Keratinocyte (primary cell): ENCODE data around the gene MROH2A. TPM values are rescaled to one million over a fixed set of nuclear protein-coding genes. Genes with fewer than 3 reads are reported as not detected.

Experiments used
- DNase-seq: peaks from one replicate; pipeline ENCODE4 v3.0.0-alpha.2; 2011; ENCODE audit warnings: low read depth, missing footprints, low spot score
- FAIRE-seq: peaks from 2 replicates; lab custom pipeline; 2011; peaks lifted over from hg19 to GRCh38; lab: Jason Lieb, UNC
- H2AFZ ChIP-seq: 2 replicates; pipeline ENCODE4 v1.6.0; 2012; ENCODE audit warnings: low read length, control low read depth, inconsistent platforms; ENCODE audit not compliant: control insufficient read depth
- H3K27ac ChIP-seq: 2 replicates; pipeline ENCODE4 v1.5.1; 2011; ENCODE audit warnings: low read length; ENCODE audit not compliant: control insufficient read depth, insufficient read depth
- H3K27me3 ChIP-seq: 3 replicates; pipeline ENCODE4 v1.6.0; 2011; ENCODE audit warnings: low read length; ENCODE audit not compliant: control insufficient read depth, insufficient read depth; ENCODE audit errors: extremely low read depth
- H3K36me3 ChIP-seq, 2 experiments: 2 replicates in 1 of 2; 3 replicates in 1 of 2; pipeline ENCODE4 v1.5.1; 2011; ENCODE audit warnings: low read length in 2 of 2, mild to moderate bottlenecking in 1 of 2; ENCODE audit not compliant: control insufficient read depth in 2 of 2, insufficient read depth in 2 of 2; ENCODE audit errors: extremely low read depth in 1 of 2
- H3K4me1 ChIP-seq: 3 replicates; pipeline ENCODE4 v1.5.1; 2011; ENCODE audit warnings: low read length; ENCODE audit not compliant: control insufficient read depth, insufficient read depth; ENCODE audit errors: extremely low read depth
- H3K4me2 ChIP-seq: 3 replicates; pipeline ENCODE4 v1.6.0; 2011; ENCODE audit warnings: low read depth, low read length; ENCODE audit not compliant: control insufficient read depth, insufficient read depth; ENCODE audit errors: extremely low read depth
- H3K4me3 ChIP-seq, 3 experiments: fragments of 200-600 bp in 1 of 3; sonication (generic) in 1 of 3; 2 replicates in 2 of 3; 3 replicates in 1 of 3; pipeline ENCODE4 v1.5.1; 2011 to 2016; ENCODE audit warnings: low read length in 3 of 3, mild to moderate bottlenecking in 3 of 3, control low read depth in 2 of 3, inconsistent platforms in 1 of 3, low read depth in 1 of 3, mixed read lengths in 1 of 3, mixed run types in 1 of 3, moderate library complexity in 1 of 3; ENCODE audit not compliant: control insufficient read depth in 2 of 3, insufficient read depth in 2 of 3; ENCODE audit errors: extremely low read depth in 1 of 3
- H3K79me2 ChIP-seq: 2 replicates; pipeline ENCODE4 v1.6.0; 2012; ENCODE audit warnings: low read length; ENCODE audit not compliant: control insufficient read depth, insufficient read depth
- H3K9ac ChIP-seq: 3 replicates; pipeline ENCODE4 v1.6.0; 2011; ENCODE audit warnings: low read length; ENCODE audit not compliant: control insufficient read depth, insufficient read depth; ENCODE audit errors: extremely low read depth
- H3K9me1 ChIP-seq: 3 replicates; pipeline ENCODE4 v1.6.0; 2011; ENCODE audit warnings: low read length; ENCODE audit not compliant: control insufficient read depth, insufficient read depth; ENCODE audit errors: extremely low read depth
- H3K9me3 ChIP-seq: 2 replicates; pipeline ENCODE4 v1.5.1; 2012; ENCODE audit warnings: low read depth, low read length; ENCODE audit not compliant: control insufficient read depth
- H4K20me1 ChIP-seq: 3 replicates; pipeline ENCODE4 v1.6.0; 2011; ENCODE audit warnings: low read length; ENCODE audit not compliant: control insufficient read depth, insufficient read depth; ENCODE audit errors: extremely low read depth
- EZH2 ChIP-seq: IDR thresholded peaks from one replicate; pipeline ENCODE4 v1.6.1; 2012; ENCODE audit warnings: inconsistent platforms, mild to moderate bottlenecking, low read length, moderate library complexity
- dilution Hi-C: fragments of 300-500 bp; cut with MboI; formaldehyde crosslinking; loops from one replicate; pipeline ENCODE4 v1.7.0; 2020; ENCODE audit warnings: low sequenced_read_pairs; ENCODE audit not compliant: extremely low pct_ligation_motif_present
- polyA plus RNA-seq, 5 experiments: library from polyadenylated mRNA; depleted of rRNA in 3 of 5; stranded (reverse) in 3 of 5; stranded (forward) in 1 of 5; unstranded in 1 of 5; fragments of >200 nt; gene quantifications; 1 replicate in 1 of 5; 2 replicates in 3 of 5; 3 replicates in 1 of 5; pipeline versions ENCODE4 v1.2.1 to v1.2.3, GENCODE V29; 2011 to 2012; ENCODE audit warnings: missing spikeins in 2 of 5, low read depth in 1 of 5, low replicate concordance in 1 of 5
- TF ChIP-seq, protein P1 (sequence below), 3 experiments: IDR thresholded peaks in 1 of 3; conservative IDR thresholded peaks in 1 of 3; optimal IDR thresholded peaks in 1 of 3; 2 replicates in 2 of 3; 3 replicates in 1 of 3; pipeline versions ENCODE3 to v1.5.1; 2011; ENCODE audit warnings: low read length in 3 of 3, mild to moderate bottlenecking in 3 of 3, moderate library complexity in 2 of 3, control low read depth in 1 of 3, inconsistent platforms in 1 of 3; ENCODE audit not compliant: insufficient read depth in 2 of 3; ENCODE audit errors: extremely low read depth in 1 of 3

The MROH2A gene
- polyA plus RNA-seq, 1 donor (not counting 4 experiments of a cell fraction or from before 2014, with no cell fraction given), result 0.33 TPM

DNA sequence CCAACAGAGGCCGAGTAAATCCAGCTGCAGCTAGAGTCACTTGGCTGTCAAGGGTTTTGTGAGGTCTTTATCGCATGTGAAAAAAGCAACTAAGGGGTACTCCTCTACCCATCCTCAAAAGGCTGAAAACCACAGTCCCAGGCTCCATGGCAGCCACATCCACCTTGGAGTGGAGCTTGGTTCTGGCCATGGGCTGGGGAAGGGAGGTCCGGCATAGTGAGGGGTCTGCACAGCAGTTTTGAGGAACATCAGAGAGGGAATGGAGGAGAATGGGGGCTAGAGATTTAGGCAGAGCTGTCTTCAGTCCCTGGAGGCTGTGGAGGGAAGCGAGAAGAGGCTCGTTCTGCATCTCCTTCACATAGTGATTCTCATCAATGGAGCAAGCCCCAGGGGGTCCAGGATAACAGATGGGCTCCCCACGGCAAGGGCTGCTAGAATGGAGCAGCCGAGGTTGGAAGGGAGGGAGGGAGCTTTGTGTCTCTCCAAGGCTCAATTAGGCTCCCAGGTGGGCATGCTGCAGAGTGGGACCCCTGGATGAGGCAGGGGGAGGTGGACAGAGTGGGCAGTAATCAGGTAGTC lies 21.0 kb downstream of the MROH2A start:
- no peaks in the 10 kb centered on the region for H3K9me3 ChIP-seq
- no peak overlapping the region for H3K4me3 ChIP-seq
- H3K27me3 ChIP-seq, result peaks cover 6% of the 10 kb centered on the region
- H3K4me2 ChIP-seq, result no peak overlapping the region
- dilution Hi-C loops, result no loop called here
- H3K36me3 ChIP-seq, result no peaks in the 10 kb centered on the region
- H3K27ac ChIP-seq, result no peak overlapping the region
- no peak for FAIRE-seq
- H3K9me1 ChIP-seq, result no peaks in the 10 kb centered on the region
- H4K20me1 ChIP-seq, result no peaks in the 10 kb centered on the region
- peaks cover 9% of the 10 kb centered on the region for H3K4me1 ChIP-seq
- TF ChIP-seq EZH2, result no peak
- TF ChIP-seq, protein P1, sequence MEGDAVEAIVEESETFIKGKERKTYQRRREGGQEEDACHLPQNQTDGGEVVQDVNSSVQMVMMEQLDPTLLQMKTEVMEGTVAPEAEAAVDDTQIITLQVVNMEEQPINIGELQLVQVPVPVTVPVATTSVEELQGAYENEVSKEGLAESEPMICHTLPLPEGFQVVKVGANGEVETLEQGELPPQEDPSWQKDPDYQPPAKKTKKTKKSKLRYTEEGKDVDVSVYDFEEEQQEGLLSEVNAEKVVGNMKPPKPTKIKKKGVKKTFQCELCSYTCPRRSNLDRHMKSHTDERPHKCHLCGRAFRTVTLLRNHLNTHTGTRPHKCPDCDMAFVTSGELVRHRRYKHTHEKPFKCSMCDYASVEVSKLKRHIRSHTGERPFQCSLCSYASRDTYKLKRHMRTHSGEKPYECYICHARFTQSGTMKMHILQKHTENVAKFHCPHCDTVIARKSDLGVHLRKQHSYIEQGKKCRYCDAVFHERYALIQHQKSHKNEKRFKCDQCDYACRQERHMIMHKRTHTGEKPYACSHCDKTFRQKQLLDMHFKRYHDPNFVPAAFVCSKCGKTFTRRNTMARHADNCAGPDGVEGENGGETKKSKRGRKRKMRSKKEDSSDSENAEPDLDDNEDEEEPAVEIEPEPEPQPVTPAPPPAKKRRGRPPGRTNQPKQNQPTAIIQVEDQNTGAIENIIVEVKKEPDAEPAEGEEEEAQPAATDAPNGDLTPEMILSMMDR (optimal IDR thresholded peaks at IDR 0.05 in 1 of 3, IDR thresholded peaks at IDR 0.05 in 1 of 3, conservative IDR thresholded peaks at IDR 0.05 in 1 of 3; ENCODE audit: extremely low read depth in 1 of 3, insufficient read depth in 2 of 3, low read length in 3 of 3), result no peak
- no peaks in the 10 kb centered on the region for H3K79me2 ChIP-seq
- no peak overlapping the region for H3K9ac ChIP-seq
- H2AFZ ChIP-seq, result no peak overlapping the region
- DNase-seq, result no peak

DNA sequence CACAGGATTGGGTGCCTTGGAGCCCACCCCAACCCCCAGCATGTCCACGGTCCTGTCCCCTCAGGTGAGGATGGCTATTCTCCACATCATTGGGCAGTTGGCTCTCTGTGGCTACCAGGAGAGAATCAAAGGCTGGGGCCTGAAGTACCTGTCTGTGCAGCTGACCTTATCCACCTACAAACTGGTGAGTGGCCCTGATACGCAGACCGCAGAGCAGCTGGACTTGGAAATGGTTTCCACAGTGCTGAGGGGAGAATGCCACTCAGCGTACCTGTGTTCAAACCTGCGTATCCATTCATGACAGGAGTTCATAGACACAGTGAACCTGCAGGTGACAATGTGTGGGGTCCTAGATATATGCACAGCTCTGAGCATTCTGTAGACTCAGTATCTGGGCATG lies 21.6 kb downstream of the MROH2A start:
- DNase-seq, result no peak

More for the DNA sequence above, 21.6 kb downstream of the MROH2A start:
- Histone ChIP-seq H3K79me2 (no peaks in the 10 kb centered on the region), H3K9me1 (no peaks in the 10 kb centered on the region), H3K36me3 (no peaks in the 10 kb centered on the region), H4K20me1 (no peaks in the 10 kb centered on the region), H3K4me1 (peaks cover 9% of the 10 kb centered on the region), H3K9me3 (no peaks in the 10 kb centered on the region), H3K4me2 (no peak overlapping the region), H3K27me3 (peaks cover 6% of the 10 kb centered on the region), H3K27ac (no peak overlapping the region), H3K9ac (no peak overlapping the region), H3K4me3 (no peak overlapping the region), H2AFZ (no peak overlapping the region)
- no peak for TF ChIP-seq EZH2
- TF ChIP-seq, protein P1 (optimal IDR thresholded peaks at IDR 0.05 in 1 of 3, IDR thresholded peaks at IDR 0.05 in 1 of 3, conservative IDR thresholded peaks at IDR 0.05 in 1 of 3; ENCODE audit: extremely low read depth in 1 of 3, insufficient read depth in 2 of 3, low read length in 3 of 3), result no peak
- dilution Hi-C loops, result no loop called here
- no peak for FAIRE-seq
